HepG2 (cell line): ENCODE results near the gene TCF3. TPM values are rescaled to one million over a fixed set of nuclear protein-coding genes. Genes with fewer than 3 reads are reported as not detected.

Experiments used
- AGO2 ChIP-seq: fragments of 200-400 bp; formaldehyde crosslinking; optimal IDR thresholded peaks from 2 replicates; pipeline ENCODE3; 2017; ENCODE audit warnings: mild to moderate bottlenecking, low read depth, low read length, moderate library complexity
- AHR ChIP-seq: IDR thresholded peaks from 2 replicates; pipeline ENCODE4 v1.6.1; 2018; ENCODE audit warnings: missing genetic modification reagents, missing compliant biosample characterization
- CHCHD3 ChIP-seq: sonication (generic); formaldehyde crosslinking; IDR thresholded peaks from 2 replicates; pipeline ENCODE4 v1.8.0; 2022; ENCODE audit warnings: mild to moderate bottlenecking, missing genetic modification reagents, moderate library complexity
- DNMT1 ChIP-seq: sonication (generic); formaldehyde crosslinking; IDR thresholded peaks from 2 replicates; pipeline ENCODE4 v1.5.1; 2020; ENCODE audit warnings: mild to moderate bottlenecking, missing genetic modification reagents
- EED ChIP-seq: sonication (generic); formaldehyde crosslinking; IDR thresholded peaks from 2 replicates; pipeline ENCODE4 v1.5.0; 2020; ENCODE audit warnings: mild to moderate bottlenecking, missing genetic modification reagents
- GATAD2A ChIP-seq: IDR thresholded peaks from 2 replicates; pipeline ENCODE4 v1.6.1; 2016
- HES4 ChIP-seq: sonication (generic); formaldehyde crosslinking; IDR thresholded peaks from 2 replicates; pipeline ENCODE4 v1.9.0; 2021; ENCODE audit warnings: mild to moderate bottlenecking, missing genetic modification reagents, borderline replicate concordance
- MAFF ChIP-seq: IDR thresholded peaks from 2 replicates; pipeline ENCODE4 v1.6.1; 2011; ENCODE audit warnings: low read depth, low read length, improper control_type of control experiment
- NCOA5 ChIP-seq: sonication (generic); formaldehyde crosslinking; IDR thresholded peaks from 2 replicates; pipeline ENCODE4 v1.4.0; 2020; ENCODE audit warnings: missing genetic modification reagents
- NFE2L1 ChIP-seq: sonication (generic); formaldehyde crosslinking; IDR thresholded peaks from 2 replicates; pipeline ENCODE4 v1.4.0; 2020; ENCODE audit warnings: missing genetic modification reagents, mild to moderate bottlenecking, borderline replicate concordance
- NFYB ChIP-seq: sonication (generic); formaldehyde crosslinking; IDR thresholded peaks from 2 replicates; pipeline ENCODE4 v1.4.0; 2020; ENCODE audit warnings: missing genetic modification reagents
- NONO ChIP-seq, 2 experiments: fragments of 450-650 bp in 1 of 2; sonication (generic) in 1 of 2; formaldehyde crosslinking in 1 of 2; IDR thresholded peaks in 1 of 2; conservative IDR thresholded peaks in 1 of 2; 2 replicates each; pipeline versions ENCODE4 v1.6.1 to v1.8.0; 2017 to 2022; ENCODE audit warnings: mild to moderate bottlenecking in 1 of 2, missing genetic modification reagents in 1 of 2, moderate library complexity in 1 of 2
- PTBP1 ChIP-seq: fragments of 200-400 bp; formaldehyde crosslinking; IDR thresholded peaks from 2 replicates; pipeline ENCODE4 v1.6.1; 2018; ENCODE audit warnings: low read length, low read depth; ENCODE audit not compliant: poor library complexity, severe bottlenecking
- ZC3H4 ChIP-seq: sonication (generic); formaldehyde crosslinking; IDR thresholded peaks from 2 replicates; pipeline ENCODE4 v1.4.0; 2020; ENCODE audit warnings: missing genetic modification reagents, borderline replicate concordance
- ZNF232 ChIP-seq: sonication (generic); formaldehyde crosslinking; IDR thresholded peaks from 2 replicates; pipeline ENCODE4 v1.4.0; 2020; ENCODE audit warnings: missing genetic modification reagents, borderline replicate concordance
- ZNF350 ChIP-seq: sonication (generic); formaldehyde crosslinking; IDR thresholded peaks from 2 replicates; pipeline ENCODE4 v1.4.0; 2020; ENCODE audit warnings: mild to moderate bottlenecking, low read depth, missing genetic modification reagents, borderline replicate concordance
- ZSCAN12 ChIP-seq: sonication (generic); formaldehyde crosslinking; IDR thresholded peaks from 2 replicates; pipeline ENCODE4 v1.9.0; 2021; ENCODE audit warnings: mild to moderate bottlenecking, missing genetic modification reagents
- polyA plus RNA-seq, 8 experiments: library from polyadenylated mRNA; depleted of rRNA in 3 of 8; stranded (reverse) in 7 of 8; unstranded in 1 of 8; fragments of >200 nt; fragmentation: Illumina TruSeq in 4 of 8; extraction: Trizol in 4 of 8; gene quantifications; 2 replicates each; pipeline versions ENCODE4 v1.2.1 to v1.2.3, GENCODE V29; 2011 to 2016; ENCODE audit warnings: low read depth in 4 of 8, missing spikeins in 1 of 8, mixed read lengths in 1 of 8; ENCODE audit not compliant: insufficient read depth in 1 of 8
- total RNA-seq, 5 experiments: library from RNA; depleted of rRNA; stranded (reverse); fragments of >200 nt; fragmentation: Illumina TruSeq; extraction: Trizol; gene quantifications; 2 replicates each; pipeline ENCODE4 v1.2.3, GENCODE V29; 2016; ENCODE audit warnings: low read depth in 1 of 5
- TF ChIP-seq, protein P1 (sequence below): IDR thresholded peaks from 2 replicates; pipeline ENCODE4 v1.6.1; 2012; ENCODE audit warnings: low read length, improper control_type of control experiment
- TF ChIP-seq, protein P2 (sequence below): sonication (generic); formaldehyde crosslinking; IDR thresholded peaks from 2 replicates; pipeline ENCODE4 v1.5.1; 2020; ENCODE audit warnings: mild to moderate bottlenecking, missing genetic modification reagents, moderate library complexity
- TF ChIP-seq, protein P3 (sequence below): sonication (generic); formaldehyde crosslinking; IDR thresholded peaks from 2 replicates; pipeline ENCODE4 v1.4.0; 2020; ENCODE audit warnings: missing genetic modification reagents, borderline replicate concordance
- TF ChIP-seq, protein P4 (sequence below): sonication (generic); formaldehyde crosslinking; IDR thresholded peaks from 2 replicates; pipeline ENCODE4 v1.4.0; 2020; ENCODE audit warnings: missing genetic modification reagents

Gene TCF3
- total and polyA plus RNA-seq, 2 of the 13 experiments (the other 11 are each of a cell fraction or from before 2014, with no cell fraction given), result 51.4 to 53.2 TPM

DNA sequence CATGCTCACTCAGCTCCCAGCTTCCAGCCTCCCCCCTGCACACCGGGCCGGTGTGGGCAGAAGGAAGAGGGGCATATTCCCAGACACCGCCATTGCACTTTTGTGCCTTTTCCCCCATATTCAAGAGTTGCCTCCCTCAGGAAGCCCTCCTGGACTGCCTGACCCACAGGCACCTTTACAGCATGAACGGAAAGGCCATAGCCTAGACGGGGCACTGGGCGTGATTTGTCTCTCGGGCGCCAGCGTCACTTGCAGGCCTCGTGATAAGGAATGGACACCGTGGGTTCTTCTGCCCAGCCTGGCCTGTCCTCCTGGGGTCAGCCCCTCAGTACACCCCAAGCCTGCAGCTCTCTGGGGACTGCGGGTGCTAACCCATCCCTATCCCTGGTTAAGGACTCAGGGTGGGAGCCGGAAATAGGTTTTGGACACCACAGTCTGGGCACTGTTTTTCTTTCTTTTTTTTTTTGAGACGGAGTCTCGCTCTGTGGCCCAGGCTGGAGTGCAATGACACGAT is 46.2 kb downstream of the TCF3 start (continued):
- TF ChIP-seq, protein P1, sequence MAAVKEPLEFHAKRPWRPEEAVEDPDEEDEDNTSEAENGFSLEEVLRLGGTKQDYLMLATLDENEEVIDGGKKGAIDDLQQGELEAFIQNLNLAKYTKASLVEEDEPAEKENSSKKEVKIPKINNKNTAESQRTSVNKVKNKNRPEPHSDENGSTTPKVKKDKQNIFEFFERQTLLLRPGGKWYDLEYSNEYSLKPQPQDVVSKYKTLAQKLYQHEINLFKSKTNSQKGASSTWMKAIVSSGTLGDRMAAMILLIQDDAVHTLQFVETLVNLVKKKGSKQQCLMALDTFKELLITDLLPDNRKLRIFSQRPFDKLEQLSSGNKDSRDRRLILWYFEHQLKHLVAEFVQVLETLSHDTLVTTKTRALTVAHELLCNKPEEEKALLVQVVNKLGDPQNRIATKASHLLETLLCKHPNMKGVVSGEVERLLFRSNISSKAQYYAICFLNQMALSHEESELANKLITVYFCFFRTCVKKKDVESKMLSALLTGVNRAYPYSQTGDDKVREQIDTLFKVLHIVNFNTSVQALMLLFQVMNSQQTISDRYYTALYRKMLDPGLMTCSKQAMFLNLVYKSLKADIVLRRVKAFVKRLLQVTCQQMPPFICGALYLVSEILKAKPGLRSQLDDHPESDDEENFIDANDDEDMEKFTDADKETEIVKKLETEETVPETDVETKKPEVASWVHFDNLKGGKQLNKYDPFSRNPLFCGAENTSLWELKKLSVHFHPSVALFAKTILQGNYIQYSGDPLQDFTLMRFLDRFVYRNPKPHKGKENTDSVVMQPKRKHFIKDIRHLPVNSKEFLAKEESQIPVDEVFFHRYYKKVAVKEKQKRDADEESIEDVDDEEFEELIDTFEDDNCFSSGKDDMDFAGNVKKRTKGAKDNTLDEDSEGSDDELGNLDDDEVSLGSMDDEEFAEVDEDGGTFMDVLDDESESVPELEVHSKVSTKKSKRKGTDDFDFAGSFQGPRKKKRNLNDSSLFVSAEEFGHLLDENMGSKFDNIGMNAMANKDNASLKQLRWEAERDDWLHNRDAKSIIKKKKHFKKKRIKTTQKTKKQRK, result no peak
- TF ChIP-seq PTBP1 (no peak), ZNF350 (0 out of 2 replicates have a peak, but pooled peaks have one; percentile 2), NONO (IDR thresholded peaks at IDR 0.05) (no peak), NONO (CRISPR knock-in tag; conservative IDR thresholded peaks at IDR 0.05) (peak; percentile 34; the same call in 1 of the 2 replicates), HES4 (no peak), GATAD2A (CRISPR knock-in tag) (0 out of 2 replicates have a peak, but pooled peaks have one; percentile 6), DNMT1 (CRISPR knock-in tag) (no peak), NCOA5 (CRISPR knock-in tag) (no peak), NFE2L1 (CRISPR knock-in tag) (no peak), CHCHD3 (no peak; the same call in 1 of the 2 replicates), AHR (CRISPR knock-in tag) (no peak), NFYB (CRISPR knock-in tag) (no peak), MAFF (no peak), EED (CRISPR knock-in tag) (no peak), ZNF232 (CRISPR knock-in tag) (no peak), AGO2 (peak; percentile 66), ZC3H4 (CRISPR knock-in tag) (0 out of 2 replicates have a peak, but pooled peaks have one; percentile 4), ZSCAN12 (no peak)
- TF ChIP-seq, protein P2, sequence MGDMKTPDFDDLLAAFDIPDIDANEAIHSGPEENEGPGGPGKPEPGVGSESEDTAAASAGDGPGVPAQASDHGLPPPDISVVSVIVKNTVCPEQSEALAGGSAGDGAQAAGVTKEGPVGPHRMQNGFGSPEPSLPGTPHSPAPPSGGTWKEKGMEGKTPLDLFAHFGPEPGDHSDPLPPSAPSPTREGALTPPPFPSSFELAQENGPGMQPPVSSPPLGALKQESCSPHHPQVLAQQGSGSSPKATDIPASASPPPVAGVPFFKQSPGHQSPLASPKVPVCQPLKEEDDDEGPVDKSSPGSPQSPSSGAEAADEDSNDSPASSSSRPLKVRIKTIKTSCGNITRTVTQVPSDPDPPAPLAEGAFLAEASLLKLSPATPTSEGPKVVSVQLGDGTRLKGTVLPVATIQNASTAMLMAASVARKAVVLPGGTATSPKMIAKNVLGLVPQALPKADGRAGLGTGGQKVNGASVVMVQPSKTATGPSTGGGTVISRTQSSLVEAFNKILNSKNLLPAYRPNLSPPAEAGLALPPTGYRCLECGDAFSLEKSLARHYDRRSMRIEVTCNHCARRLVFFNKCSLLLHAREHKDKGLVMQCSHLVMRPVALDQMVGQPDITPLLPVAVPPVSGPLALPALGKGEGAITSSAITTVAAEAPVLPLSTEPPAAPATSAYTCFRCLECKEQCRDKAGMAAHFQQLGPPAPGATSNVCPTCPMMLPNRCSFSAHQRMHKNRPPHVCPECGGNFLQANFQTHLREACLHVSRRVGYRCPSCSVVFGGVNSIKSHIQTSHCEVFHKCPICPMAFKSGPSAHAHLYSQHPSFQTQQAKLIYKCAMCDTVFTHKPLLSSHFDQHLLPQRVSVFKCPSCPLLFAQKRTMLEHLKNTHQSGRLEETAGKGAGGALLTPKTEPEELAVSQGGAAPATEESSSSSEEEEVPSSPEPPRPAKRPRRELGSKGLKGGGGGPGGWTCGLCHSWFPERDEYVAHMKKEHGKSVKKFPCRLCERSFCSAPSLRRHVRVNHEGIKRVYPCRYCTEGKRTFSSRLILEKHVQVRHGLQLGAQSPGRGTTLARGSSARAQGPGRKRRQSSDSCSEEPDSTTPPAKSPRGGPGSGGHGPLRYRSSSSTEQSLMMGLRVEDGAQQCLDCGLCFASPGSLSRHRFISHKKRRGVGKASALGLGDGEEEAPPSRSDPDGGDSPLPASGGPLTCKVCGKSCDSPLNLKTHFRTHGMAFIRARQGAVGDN (CRISPR knock-in tag), result peak; percentile 68
- TF ChIP-seq, protein P3, sequence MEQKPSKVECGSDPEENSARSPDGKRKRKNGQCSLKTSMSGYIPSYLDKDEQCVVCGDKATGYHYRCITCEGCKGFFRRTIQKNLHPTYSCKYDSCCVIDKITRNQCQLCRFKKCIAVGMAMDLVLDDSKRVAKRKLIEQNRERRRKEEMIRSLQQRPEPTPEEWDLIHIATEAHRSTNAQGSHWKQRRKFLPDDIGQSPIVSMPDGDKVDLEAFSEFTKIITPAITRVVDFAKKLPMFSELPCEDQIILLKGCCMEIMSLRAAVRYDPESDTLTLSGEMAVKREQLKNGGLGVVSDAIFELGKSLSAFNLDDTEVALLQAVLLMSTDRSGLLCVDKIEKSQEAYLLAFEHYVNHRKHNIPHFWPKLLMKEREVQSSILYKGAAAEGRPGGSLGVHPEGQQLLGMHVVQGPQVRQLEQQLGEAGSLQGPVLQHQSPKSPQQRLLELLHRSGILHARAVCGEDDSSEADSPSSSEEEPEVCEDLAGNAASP (CRISPR knock-in tag), result no peak
- TF ChIP-seq, protein P4, sequence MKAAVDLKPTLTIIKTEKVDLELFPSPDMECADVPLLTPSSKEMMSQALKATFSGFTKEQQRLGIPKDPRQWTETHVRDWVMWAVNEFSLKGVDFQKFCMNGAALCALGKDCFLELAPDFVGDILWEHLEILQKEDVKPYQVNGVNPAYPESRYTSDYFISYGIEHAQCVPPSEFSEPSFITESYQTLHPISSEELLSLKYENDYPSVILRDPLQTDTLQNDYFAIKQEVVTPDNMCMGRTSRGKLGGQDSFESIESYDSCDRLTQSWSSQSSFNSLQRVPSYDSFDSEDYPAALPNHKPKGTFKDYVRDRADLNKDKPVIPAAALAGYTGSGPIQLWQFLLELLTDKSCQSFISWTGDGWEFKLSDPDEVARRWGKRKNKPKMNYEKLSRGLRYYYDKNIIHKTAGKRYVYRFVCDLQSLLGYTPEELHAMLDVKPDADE (CRISPR knock-in tag), result no peak
